ENCODE data around the gene VAMP4. TPM values are rescaled to one million over a fixed set of nuclear protein-coding genes. Genes with fewer than 3 reads are reported as not detected.

The VAMP4 gene
- total and polyA plus RNA-seq, 10 of the 15 experiments (the other 5 are each of a cell fraction or from before 2014, with no cell fraction given) = 0.90 to 7.9 (median 4.3) TPM

DNA sequence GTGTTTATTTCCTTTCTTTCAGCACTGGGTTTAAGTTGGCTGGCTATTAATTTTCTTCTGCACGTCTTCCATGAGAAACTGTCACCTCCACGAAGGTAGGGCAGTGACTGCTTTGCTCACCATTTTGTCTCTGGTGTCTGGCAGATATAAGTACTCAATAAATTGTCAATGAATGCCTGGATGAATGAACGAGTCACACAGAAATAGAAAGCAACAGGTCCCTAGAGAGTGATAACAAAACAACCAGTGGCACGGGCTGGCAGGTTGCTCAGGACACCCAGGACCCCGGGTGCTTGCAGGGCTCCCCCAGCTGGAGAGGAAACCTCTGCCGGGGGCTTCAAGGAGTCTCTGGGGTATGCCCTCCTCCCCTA is 86.1 kb downstream of the VAMP4 start:
- 7% methylated on average over 6 of the region's 6 CpGs for WGBS (ENCODE audit: insufficient coverage, insufficient replicate concordance, low lambda C conversion rate, missing lambda C conversion rate)
- H3K4me3 ChIP-seq = no peak overlapping the region
- in situ Hi-C loops (cut with MboI) = no loop called here
- POLR2A ChIA-PET = no interaction called here
- H3K36me3 ChIP-seq (ENCODE audit: control insufficient read depth in 2 of 2, insufficient read depth in 2 of 2, low read length in 1 of 2) = no peaks in the 10 kb centered on the region
- CTCF ChIA-PET = interaction anchor here (0.8 to 7.3 kb wide), 17 partner anchors 8 to 330 kb away, joined by 3 to 68 read pairs (median 5); no protein-coding TSS in a partner anchor
- intact Hi-C loops (cut with micrococcal nuclease; ENCODE audit: unreplicated experiment) = loop anchor here (1.0 to 2.0 kb wide), 2 partner anchors 61 to 329 kb away; no protein-coding TSS in a partner anchor
- no peaks in the 10 kb centered on the region for H4K20me1 ChIP-seq (ENCODE audit: control insufficient read depth, insufficient read depth)
- no peaks in the 10 kb centered on the region for H3K9me3 ChIP-seq (replicated peaks; ENCODE audit: control insufficient read depth, insufficient read depth, low read length)
- peak overlapping the region; percentile 62 for H2AFZ ChIP-seq (ENCODE audit: control insufficient read depth, low read depth, low read length)
- no peaks in the 10 kb centered on the region for H3K4me1 ChIP-seq (ENCODE audit: control insufficient read depth, insufficient read depth, low read length)
- no peak overlapping the region for H3K27ac ChIP-seq (ENCODE audit: control insufficient read depth, insufficient read depth)
- SMC1A ChIA-PET (ENCODE audit: uncharacterized antibody, unreplicated experiment) = interaction anchor here (1.0 to 4.2 kb wide), 5 partner anchors 10 to 329 kb away, joined by 3 to 32 read pairs (median 6); no protein-coding TSS in a partner anchor
- peak; percentile 50 for ATAC-seq
- peak; percentile 7 for FAIRE-seq
- BruUV-seq (replicated peaks) = no TSS peak
- no peak for TF ChIP-seq IRF4 (IDR thresholded peaks at IDR 0.05; ENCODE audit: low read depth, low read length)
- TF ChIP-seq, protein P1, sequence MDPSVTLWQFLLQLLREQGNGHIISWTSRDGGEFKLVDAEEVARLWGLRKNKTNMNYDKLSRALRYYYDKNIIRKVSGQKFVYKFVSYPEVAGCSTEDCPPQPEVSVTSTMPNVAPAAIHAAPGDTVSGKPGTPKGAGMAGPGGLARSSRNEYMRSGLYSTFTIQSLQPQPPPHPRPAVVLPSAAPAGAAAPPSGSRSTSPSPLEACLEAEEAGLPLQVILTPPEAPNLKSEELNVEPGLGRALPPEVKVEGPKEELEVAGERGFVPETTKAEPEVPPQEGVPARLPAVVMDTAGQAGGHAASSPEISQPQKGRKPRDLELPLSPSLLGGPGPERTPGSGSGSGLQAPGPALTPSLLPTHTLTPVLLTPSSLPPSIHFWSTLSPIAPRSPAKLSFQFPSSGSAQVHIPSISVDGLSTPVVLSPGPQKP (IDR thresholded peaks at IDR 0.05; ENCODE audit: low read depth, low read length) = no peak
- TF ChIP-seq, protein P2, sequence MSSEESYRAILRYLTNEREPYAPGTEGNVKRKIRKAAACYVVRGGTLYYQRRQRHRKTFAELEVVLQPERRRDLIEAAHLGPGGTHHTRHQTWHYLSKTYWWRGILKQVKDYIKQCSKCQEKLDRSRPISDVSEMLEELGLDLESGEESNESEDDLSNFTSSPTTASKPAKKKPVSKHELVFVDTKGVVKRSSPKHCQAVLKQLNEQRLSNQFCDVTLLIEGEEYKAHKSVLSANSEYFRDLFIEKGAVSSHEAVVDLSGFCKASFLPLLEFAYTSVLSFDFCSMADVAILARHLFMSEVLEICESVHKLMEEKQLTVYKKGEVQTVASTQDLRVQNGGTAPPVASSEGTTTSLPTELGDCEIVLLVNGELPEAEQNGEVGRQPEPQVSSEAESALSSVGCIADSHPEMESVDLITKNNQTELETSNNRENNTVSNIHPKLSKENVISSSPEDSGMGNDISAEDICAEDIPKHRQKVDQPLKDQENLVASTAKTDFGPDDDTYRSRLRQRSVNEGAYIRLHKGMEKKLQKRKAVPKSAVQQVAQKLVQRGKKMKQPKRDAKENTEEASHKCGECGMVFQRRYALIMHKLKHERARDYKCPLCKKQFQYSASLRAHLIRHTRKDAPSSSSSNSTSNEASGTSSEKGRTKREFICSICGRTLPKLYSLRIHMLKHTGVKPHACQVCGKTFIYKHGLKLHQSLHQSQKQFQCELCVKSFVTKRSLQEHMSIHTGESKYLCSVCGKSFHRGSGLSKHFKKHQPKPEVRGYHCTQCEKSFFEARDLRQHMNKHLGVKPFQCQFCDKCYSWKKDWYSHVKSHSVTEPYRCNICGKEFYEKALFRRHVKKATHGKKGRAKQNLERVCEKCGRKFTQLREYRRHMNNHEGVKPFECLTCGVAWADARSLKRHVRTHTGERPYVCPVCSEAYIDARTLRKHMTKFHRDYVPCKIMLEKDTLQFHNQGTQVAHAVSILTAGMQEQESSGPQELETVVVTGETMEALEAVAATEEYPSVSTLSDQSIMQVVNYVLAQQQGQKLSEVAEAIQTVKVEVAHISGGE (CRISPR knock-in tag; IDR thresholded peaks at IDR 0.05) = no peak
- TF ChIP-seq, protein P3, sequence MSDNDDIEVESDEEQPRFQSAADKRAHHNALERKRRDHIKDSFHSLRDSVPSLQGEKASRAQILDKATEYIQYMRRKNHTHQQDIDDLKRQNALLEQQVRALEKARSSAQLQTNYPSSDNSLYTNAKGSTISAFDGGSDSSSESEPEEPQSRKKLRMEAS (IDR thresholded peaks at IDR 0.05; ENCODE audit: low read depth, low read length) = no peak
- RAD21 ChIA-PET (ENCODE audit: unreplicated experiment) = interaction anchor here (1.4 to 3.9 kb wide), 5 partner anchors 11 to 87 kb away, joined by 4 to 19 read pairs (median 4); no protein-coding TSS in a partner anchor
- no peaks in the 10 kb centered on the region for H3K79me2 ChIP-seq (ENCODE audit: control insufficient read depth, insufficient read depth, low read length)
- H3K27me3 ChIP-seq (replicated peaks in 1 of 2; ENCODE audit: control insufficient read depth in 2 of 2, insufficient read depth in 2 of 2, low read length in 1 of 2) = peaks cover 0 to 3% of the 10 kb centered on the region in 2 experiments; a peak in 1 of 4 replicates
- no peak for DNase-seq (ENCODE audit: low read depth, low spot score)
- no peak overlapping the region for H3K9ac ChIP-seq (ENCODE audit: control insufficient read depth, insufficient read depth, low read length)
- H3K4me2 ChIP-seq (ENCODE audit: control insufficient read depth, insufficient read depth) = peak overlapping the region; percentile 50; the same call in 1 of the 2 replicates
